SK-N-SH (cell line): Measurements from ENCODE around the gene SURF6. TPM values are rescaled to one million over a fixed set of nuclear protein-coding genes. Genes with fewer than 3 reads are reported as not detected.
A peak's percentile ranks its signal among the peaks of the same experiment; 100 is the strongest.

Source experiments
- CTCF ChIA-PET: fragments of 300-600, 350-600 bp; formaldehyde crosslinking; extraction: SDS; loops from one replicate; lab custom pipeline; 2021; lab: Yijun Ruan, JAX
- POLR2A ChIA-PET: fragments of 350-600 bp; sonication (Branson Sonifier 250); formaldehyde crosslinking; extraction: SDS; loops from one replicate; lab custom pipeline; 2020; ENCODE audit warnings: antibody characterized with exemption, inconsistent platforms; lab: Yijun Ruan, JAX
- DNase-seq: peaks from one replicate; pipeline ENCODE4 v3.0.0; 2012
- H2AFZ ChIP-seq: fragments of 200-600 bp; sonication (generic); 2 replicates; pipeline ENCODE4 v1.8.1; 2016; ENCODE audit warnings: antibody characterized with exemption, mild to moderate bottlenecking, low read depth
- H3F3A ChIP-seq: fragments of 200-600 bp; sonication (generic); replicated peaks from 2 replicates; pipeline ENCODE3; 2016; ENCODE audit warnings: antibody characterized with exemption, mild to moderate bottlenecking; ENCODE audit not compliant: insufficient read depth
- H3K27ac ChIP-seq, 2 experiments: fragments of 200-500 bp in 1 of 2; fragments of 200-600 bp in 1 of 2; sonication (Bioruptor generic) in 1 of 2; sonication (generic), shearing (Covaris generic) in 1 of 2; 2 replicates each; pipeline versions ENCODE4 v1.5.1 to v1.6.1; 2014 to 2016; ENCODE audit warnings: low read depth in 2 of 2, inconsistent platforms in 1 of 2, low read length in 1 of 2, mild to moderate bottlenecking in 1 of 2, mixed read lengths in 1 of 2
- H3K27me3 ChIP-seq: fragments of 200-600 bp; sonication (generic), shearing (Covaris generic); 2 replicates; pipeline ENCODE4 v1.6.1; 2016; ENCODE audit warnings: mixed run types; ENCODE audit not compliant: insufficient read depth
- H3K36me3 ChIP-seq, 2 experiments: fragments of 200-500 bp in 1 of 2; fragments of 200-600 bp in 1 of 2; sonication (Bioruptor generic) in 1 of 2; sonication (generic) in 1 of 2; replicated peaks in 1 of 2; 2 replicates each; pipeline versions ENCODE3 to v1.5.1; 2014 to 2016; ENCODE audit warnings: low read length in 1 of 2, mild to moderate bottlenecking in 1 of 2; ENCODE audit not compliant: insufficient read depth in 2 of 2, control insufficient read depth in 1 of 2
- H3K4me1 ChIP-seq, 2 experiments: fragments of 200-500 bp in 1 of 2; fragments of 200-600 bp in 1 of 2; sonication (Bioruptor generic) in 1 of 2; sonication (generic), shearing (Covaris generic) in 1 of 2; 2 replicates each; pipeline versions ENCODE4 v1.5.1 to v1.6.1; 2014 to 2016; ENCODE audit warnings: low read depth in 1 of 2, low read length in 1 of 2, mixed run types in 1 of 2; ENCODE audit not compliant: insufficient read depth in 2 of 2, control insufficient read depth in 1 of 2
- H3K4me2 ChIP-seq: fragments of 200-600 bp; sonication (generic), shearing (Covaris generic); 2 replicates; pipeline ENCODE4 v1.6.1; 2017; ENCODE audit warnings: mixed run types
- H3K4me3 ChIP-seq, 2 experiments: fragments of 200-500 bp in 1 of 2; fragments of 200-600 bp in 1 of 2; sonication (Bioruptor generic) in 1 of 2; sonication (generic), shearing (Covaris generic) in 1 of 2; 2 replicates each; pipeline versions ENCODE4 v1.5.1 to v1.8.1; 2014 to 2016; ENCODE audit warnings: low read depth in 2 of 2, inconsistent platforms in 1 of 2, low read length in 1 of 2, mild to moderate bottlenecking in 1 of 2, mixed read lengths in 1 of 2, moderate library complexity in 1 of 2
- H3K79me2 ChIP-seq: fragments of 200-600 bp; sonication (generic); 2 replicates; pipeline ENCODE4 v1.8.1; 2017; ENCODE audit warnings: mild to moderate bottlenecking; ENCODE audit not compliant: insufficient read depth
- H3K9ac ChIP-seq: fragments of 200-600 bp; sonication (generic); 2 replicates; pipeline ENCODE4 v1.6.1; 2017; ENCODE audit warnings: mixed run types
- H3K9me2 ChIP-seq: fragments of 200-600 bp; sonication (generic); 2 replicates; pipeline ENCODE4 v1.6.1; 2017; ENCODE audit warnings: mixed run types
- H3K9me3 ChIP-seq: fragments of 200-600 bp; sonication (generic); 2 replicates; pipeline ENCODE4 v1.6.1; 2017; ENCODE audit warnings: mixed run types, mild to moderate bottlenecking, moderate library complexity
- H4K20me1 ChIP-seq: fragments of 200-600 bp; sonication (generic); 2 replicates; pipeline ENCODE4 v1.6.1; 2017; ENCODE audit warnings: mild to moderate bottlenecking, mixed run types; ENCODE audit not compliant: insufficient read depth
- CTCF ChIP-seq: fragments of 200-600 bp; sonication (generic); IDR thresholded peaks from 2 replicates; pipeline ENCODE4 v1.6.1; 2017; ENCODE audit warnings: antibody characterized with exemption, mild to moderate bottlenecking, moderate library complexity
- EP300 ChIP-seq, 2 experiments: IDR thresholded peaks; 2 replicates each; pipeline versions ENCODE4 v1.4.0 to v1.6.1; 2012; ENCODE audit warnings: borderline replicate concordance in 1 of 2, low read depth in 1 of 2, low read length in 1 of 2
- EZH2phosphoT487 ChIP-seq: fragments of 200-600 bp; sonication (generic); IDR thresholded peaks from 2 replicates; pipeline ENCODE4 v1.6.1; 2017; ENCODE audit warnings: low read depth, mixed run types, mild to moderate bottlenecking, antibody characterized with exemption, moderate library complexity, borderline replicate concordance
- FOSL2 ChIP-seq: IDR thresholded peaks from 2 replicates; pipeline ENCODE4 v1.4.0; 2012; ENCODE audit warnings: low read depth, mild to moderate bottlenecking, moderate library complexity, borderline replicate concordance
- GABPA ChIP-seq: IDR thresholded peaks from 2 replicates; pipeline ENCODE4 v1.4.0; 2012; ENCODE audit warnings: low read depth, mild to moderate bottlenecking
- GATA2 ChIP-seq: sonication (generic); formaldehyde crosslinking; IDR thresholded peaks from 2 replicates; pipeline ENCODE4 v1.5.0; 2020; ENCODE audit warnings: mild to moderate bottlenecking, missing genetic modification reagents
- IRF3 ChIP-seq: fragments of 150-350 bp; IDR thresholded peaks from 2 replicates; pipeline ENCODE4 v1.6.1; 2016; ENCODE audit warnings: mild to moderate bottlenecking, low read depth, low read length
- MEF2A ChIP-seq: IDR thresholded peaks from 2 replicates; pipeline ENCODE4 v1.4.0; 2012; ENCODE audit warnings: low read depth, borderline replicate concordance
- MXI1 ChIP-seq: IDR thresholded peaks from 2 replicates; pipeline ENCODE4 v1.6.1; 2012; ENCODE audit warnings: mild to moderate bottlenecking, low read depth, low read length, improper control_type of control experiment
- NFIC ChIP-seq: IDR thresholded peaks from 2 replicates; pipeline ENCODE4 v1.4.0; 2012; ENCODE audit warnings: borderline replicate concordance
- PBX3 ChIP-seq: IDR thresholded peaks from 2 replicates; pipeline ENCODE4; 2012
- RAD21 ChIP-seq: IDR thresholded peaks from 2 replicates; pipeline ENCODE4 v1.6.1; 2012; ENCODE audit warnings: mild to moderate bottlenecking, low read length
- REST ChIP-seq: IDR thresholded peaks from 2 replicates; pipeline ENCODE4 v1.6.1; 2012; ENCODE audit warnings: mild to moderate bottlenecking, low read depth, low read length, moderate library complexity
- RFX5 ChIP-seq: IDR thresholded peaks from 2 replicates; pipeline ENCODE4 v1.6.1; 2012; ENCODE audit warnings: mild to moderate bottlenecking, improper control_type of control experiment, low read length
- RXRA ChIP-seq: IDR thresholded peaks from 2 replicates; pipeline ENCODE4 v1.4.0; 2012; ENCODE audit warnings: low read depth, mild to moderate bottlenecking, borderline replicate concordance
- SIN3A ChIP-seq: IDR thresholded peaks from 2 replicates; pipeline ENCODE4 v1.6.1; 2012; ENCODE audit warnings: low read depth, mild to moderate bottlenecking, low read length, moderate library complexity, borderline replicate concordance
- TAF1 ChIP-seq: IDR thresholded peaks from 2 replicates; pipeline ENCODE4 v1.6.1; 2012; ENCODE audit warnings: low read depth, mild to moderate bottlenecking, low read length, moderate library complexity, borderline replicate concordance
- TEAD4 ChIP-seq: IDR thresholded peaks from 2 replicates; pipeline ENCODE4 v1.4.0; 2012; ENCODE audit warnings: mild to moderate bottlenecking, borderline replicate concordance; ENCODE audit not compliant: insufficient read depth
- USF2 ChIP-seq: fragments of 150-350 bp; IDR thresholded peaks from 2 replicates; pipeline ENCODE4 v1.6.1; 2017; ENCODE audit warnings: antibody characterized with exemption, low read length, low read depth, borderline replicate concordance
- YY1 ChIP-seq: IDR thresholded peaks from 2 replicates; pipeline ENCODE4 v1.4.0; 2012; ENCODE audit warnings: low read depth, mild to moderate bottlenecking
- WGBS: methylation state at CpG from one replicate; pipeline ENCODE4 v1.1.6; 2017; ENCODE audit warnings: low lambda C conversion rate; 5-methylcytosine and 5-hydroxymethylcytosine counted together
- polyA plus RNA-seq, 3 experiments: library from polyadenylated mRNA; depleted of rRNA; stranded (reverse); fragments of >200 nt; gene quantifications; 2 replicates each; pipeline ENCODE4 v1.2.3, GENCODE V29; 2012

The SURF6 gene
- polyA plus RNA-seq, 1 of the 3 experiments (the other 2 are of a cell fraction) = 44.5 TPM

- TF ChIP-seq PBX3 (no peak), MXI1 (peak; percentile 77), MEF2A (no peak), FOSL2 (no peak), REST (no peak)
Measured at GRCh38 chr9:133356391-133357091, 20.6 kb upstream of the SURF6 start, which contains the start of the genes SURF1 and SURF2 (continued).

GRCh38 chr9:133355881-133356357 is 19.9 kb upstream of the SURF6 start:
- Histone ChIP-seq H3K4me2 (peak overlapping the region; percentile 93), H3K4me3 (peak overlapping the region; percentile 86 to 90), H3K9ac (peak overlapping the region; percentile 79), H3K9me2 (no peaks in the 10 kb centered on the region), H3F3A (peaks cover 30% of the 10 kb centered on the region), H3K9me3 (no peaks in the 10 kb centered on the region), H3K36me3 (peaks cover 14 to 57% of the 10 kb centered on the region in 2 experiments), H3K79me2 (peaks cover 45% of the 10 kb centered on the region), H4K20me1 (peaks cover 20% of the 10 kb centered on the region), H2AFZ (no peak overlapping the region), H3K4me1 (peaks cover 13 to 33% of the 10 kb centered on the region in 2 experiments; a peak in 2 of 4 replicates), H3K27ac (peak overlapping the region; percentile 34 to 68; a peak in 3 of 4 replicates), H3K27me3 (no peaks in the 10 kb centered on the region)
- no peak for DNase-seq
- POLR2A ChIA-PET = interaction anchor here (1.1 kb wide), 1 partner anchor 19 kb away, joined by 3 read pairs; no protein-coding TSS in a partner anchor
- CTCF ChIA-PET = interaction anchor here (0.9 to 1.9 kb wide), 8 partner anchors 8 to 175 kb away, joined by 3 to 7 read pairs (median 4); partner anchors contain the start of genes MED22, RPL7A and SLC2A6
- WGBS = 0% methylated on average over 21 of the region's 31 CpGs
- TF ChIP-seq SIN3A = no peak
- TF ChIP-seq RAD21 = no peak
- no peak for TF ChIP-seq MXI1
- no peak for TF ChIP-seq NFIC
- TF ChIP-seq EZH2phosphoT487 = no peak
- no peak for TF ChIP-seq IRF3
- no peak for TF ChIP-seq CTCF
- TF ChIP-seq USF2 = no peak
- TF ChIP-seq TEAD4 = no peak
- TF ChIP-seq FOSL2 = no peak
- TF ChIP-seq TAF1 = no peak
- TF ChIP-seq GATA2 (CRISPR knock-in tag) = no peak
- TF ChIP-seq GABPA = no peak
- TF ChIP-seq YY1 = no peak
- TF ChIP-seq EP300 (IDR thresholded peaks at IDR 0.05; ENCODE audit: borderline replicate concordance in 1 of 2, low read depth in 1 of 2, low read length in 1 of 2) = no peak
- TF ChIP-seq RFX5 = no peak
- TF ChIP-seq RXRA = no peak
